Fibroblast of pulmonary artery (primary cell): ENCODE data around the gene KRT77.

Experiments used
- DNase-seq: peaks from one replicate; pipeline ENCODE4 v3.0.0-alpha.2; 2010; ENCODE audit warnings: low read depth
- H3K4me3 ChIP-seq: replicated peaks from 2 replicates; pipeline ENCODE4 v1.5.1; 2011; ENCODE audit warnings: low read depth, mild to moderate bottlenecking, control low read depth, low read length, moderate library complexity
- TF ChIP-seq, protein P1 (sequence below): IDR thresholded peaks from 2 replicates; pipeline ENCODE4 v1.5.1; 2011; ENCODE audit warnings: mild to moderate bottlenecking, control low read depth, low read length, inconsistent platforms; ENCODE audit errors: missing control alignments

The KRT77 gene

DNA sequence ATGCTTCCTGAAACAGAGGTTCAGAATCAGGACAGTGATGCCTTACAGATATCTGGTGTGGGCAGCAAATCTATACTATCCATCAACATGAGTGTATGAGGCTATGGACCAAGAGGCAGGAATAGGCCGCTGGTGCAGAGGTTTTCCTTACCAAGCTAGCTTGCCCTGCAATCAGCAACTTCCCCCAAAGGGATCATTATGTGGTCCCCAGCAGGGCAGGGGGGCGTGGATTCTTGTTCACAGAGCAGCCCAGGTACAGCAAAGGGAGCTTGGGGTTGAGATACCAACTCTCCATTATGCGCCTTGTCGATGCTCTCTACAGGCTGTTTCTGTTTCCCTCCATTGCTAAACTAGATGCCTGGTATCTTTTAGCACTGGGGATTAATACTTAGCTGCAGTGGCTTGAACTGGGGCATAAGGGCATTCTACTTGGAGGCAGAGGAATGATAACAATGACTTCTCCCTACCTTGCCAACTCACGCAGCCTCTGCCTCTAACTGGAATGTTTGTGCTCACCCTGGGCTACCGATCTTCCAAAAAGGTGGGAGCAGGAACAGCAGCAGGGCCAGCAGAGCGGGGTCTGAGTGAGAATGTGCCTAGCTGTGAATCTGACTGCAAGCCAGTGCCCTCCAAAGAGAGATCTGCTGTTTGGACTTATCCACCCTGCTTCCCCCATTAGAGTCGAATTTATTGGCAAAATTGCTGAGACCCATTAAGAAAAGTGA is 12.8 kb downstream of the KRT77 start:
- no peak for DNase-seq
- TF ChIP-seq, protein P1, sequence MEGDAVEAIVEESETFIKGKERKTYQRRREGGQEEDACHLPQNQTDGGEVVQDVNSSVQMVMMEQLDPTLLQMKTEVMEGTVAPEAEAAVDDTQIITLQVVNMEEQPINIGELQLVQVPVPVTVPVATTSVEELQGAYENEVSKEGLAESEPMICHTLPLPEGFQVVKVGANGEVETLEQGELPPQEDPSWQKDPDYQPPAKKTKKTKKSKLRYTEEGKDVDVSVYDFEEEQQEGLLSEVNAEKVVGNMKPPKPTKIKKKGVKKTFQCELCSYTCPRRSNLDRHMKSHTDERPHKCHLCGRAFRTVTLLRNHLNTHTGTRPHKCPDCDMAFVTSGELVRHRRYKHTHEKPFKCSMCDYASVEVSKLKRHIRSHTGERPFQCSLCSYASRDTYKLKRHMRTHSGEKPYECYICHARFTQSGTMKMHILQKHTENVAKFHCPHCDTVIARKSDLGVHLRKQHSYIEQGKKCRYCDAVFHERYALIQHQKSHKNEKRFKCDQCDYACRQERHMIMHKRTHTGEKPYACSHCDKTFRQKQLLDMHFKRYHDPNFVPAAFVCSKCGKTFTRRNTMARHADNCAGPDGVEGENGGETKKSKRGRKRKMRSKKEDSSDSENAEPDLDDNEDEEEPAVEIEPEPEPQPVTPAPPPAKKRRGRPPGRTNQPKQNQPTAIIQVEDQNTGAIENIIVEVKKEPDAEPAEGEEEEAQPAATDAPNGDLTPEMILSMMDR, result no peak
- H3K4me3 ChIP-seq, result no peak overlapping the region

DNA sequence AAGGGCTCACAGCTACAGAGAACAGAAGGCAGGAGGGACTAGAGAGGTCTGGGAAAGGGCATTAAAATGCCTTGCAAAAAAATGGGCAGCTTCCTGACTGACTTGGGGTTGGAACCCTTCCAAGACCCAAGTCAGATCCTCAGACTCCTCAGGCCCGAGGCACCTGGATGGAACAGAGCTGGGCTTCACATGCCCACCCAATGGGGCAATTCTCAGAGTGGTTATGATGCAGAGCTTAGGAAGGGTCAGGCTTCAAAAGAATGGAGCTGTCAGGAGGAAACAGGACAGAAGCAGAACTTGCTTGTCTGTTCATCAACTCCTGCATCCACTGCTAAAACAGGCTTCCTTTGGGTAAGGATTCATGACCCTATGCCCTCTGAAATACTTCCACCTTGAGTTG is 13.4 kb downstream of the KRT77 start:
- no peak for DNase-seq
- TF ChIP-seq, protein P1, result no peak
- no peak overlapping the region for H3K4me3 ChIP-seq

DNA sequence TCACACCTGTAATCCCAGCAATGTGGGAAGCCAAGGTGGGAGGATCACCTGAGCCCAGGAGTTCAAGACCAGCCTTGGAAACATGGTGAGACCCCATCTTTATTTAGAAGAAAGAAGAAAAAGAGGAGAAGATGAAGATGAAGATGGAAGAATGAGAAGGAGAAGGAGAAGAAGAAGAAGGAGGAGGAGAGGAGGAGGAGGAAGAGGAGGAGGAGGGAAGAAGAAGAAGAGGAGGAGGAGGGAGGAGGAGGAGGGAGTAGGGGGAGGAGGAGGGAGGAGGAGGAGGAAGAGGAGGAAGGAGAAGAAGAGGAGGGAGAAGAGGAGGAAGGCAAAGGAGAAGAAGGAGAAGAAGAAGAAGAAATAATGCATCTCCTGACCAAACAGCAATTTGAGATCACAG is 14.1 kb downstream of the KRT77 start:
- TF ChIP-seq, protein P1, result no peak
- DNase-seq, result no peak
- H3K4me3 ChIP-seq, result no peak overlapping the region

DNA sequence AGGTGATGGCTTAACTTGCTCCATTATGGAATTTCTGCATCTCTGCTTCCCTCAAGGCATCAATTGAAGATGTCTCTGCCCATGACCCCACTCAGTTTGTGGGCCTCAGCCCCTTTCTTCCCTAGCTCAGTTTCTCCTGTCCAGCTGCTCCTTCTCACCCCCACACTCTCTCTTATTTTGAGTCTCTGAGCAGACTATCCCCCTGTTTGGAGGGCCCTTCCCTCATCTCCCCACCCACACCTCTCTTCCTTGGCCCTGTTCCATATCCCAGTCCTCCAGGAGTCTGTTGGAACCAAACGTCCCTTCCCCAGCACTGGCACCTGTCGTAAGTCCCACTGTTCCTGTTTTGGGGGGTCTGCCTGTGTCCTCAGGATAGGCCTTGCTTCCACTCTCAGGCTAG is 14.8 kb downstream of the KRT77 start:
- TF ChIP-seq, protein P1, result no peak
- no peak for DNase-seq
- H3K4me3 ChIP-seq, result no peak overlapping the region

DNA sequence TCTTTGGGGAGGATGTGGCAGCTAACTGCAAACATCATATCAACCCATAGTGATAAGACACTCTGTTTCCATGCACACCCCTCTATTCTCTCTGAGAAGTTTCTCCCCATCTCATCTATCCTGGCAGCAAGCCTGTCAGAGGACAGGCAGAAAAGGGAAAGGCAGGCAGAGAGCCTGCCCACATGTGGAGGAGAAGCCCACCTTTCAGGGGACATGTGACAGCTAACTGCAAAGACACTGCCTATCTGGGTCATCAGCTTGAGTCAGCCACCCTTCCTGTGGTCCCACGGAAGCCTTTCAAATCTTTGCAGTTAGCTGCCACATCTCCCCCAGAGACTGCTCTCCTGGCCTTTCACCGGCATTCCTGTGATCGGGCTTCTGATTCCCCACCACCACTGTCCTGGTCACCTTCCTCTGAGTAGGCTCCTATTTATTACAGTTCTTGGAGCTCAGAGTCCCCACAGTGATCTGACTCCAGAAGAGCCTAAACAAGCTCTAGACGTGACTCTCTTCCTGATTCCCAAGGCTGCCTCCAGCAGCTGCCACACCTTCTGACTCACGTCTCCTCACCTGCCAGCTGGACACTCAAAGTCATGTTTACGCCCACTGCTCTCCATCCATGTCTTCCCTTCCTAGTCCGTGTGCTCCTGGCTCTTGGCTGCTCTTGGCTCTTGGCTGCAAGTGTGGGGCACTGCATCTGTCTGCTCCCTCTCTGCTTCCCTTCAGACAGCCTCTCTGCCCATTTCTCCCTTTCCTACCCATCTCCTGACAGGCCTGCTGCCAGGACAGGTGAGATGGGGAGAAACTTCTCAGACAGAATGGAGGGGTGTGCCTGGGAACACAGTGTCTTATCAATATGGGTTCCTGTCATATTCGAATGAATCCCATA is 15.6 kb downstream of the KRT77 start:
- H3K4me3 ChIP-seq, result no peak overlapping the region
- DNase-seq, result no peak
- TF ChIP-seq, protein P1, result no peak

DNA sequence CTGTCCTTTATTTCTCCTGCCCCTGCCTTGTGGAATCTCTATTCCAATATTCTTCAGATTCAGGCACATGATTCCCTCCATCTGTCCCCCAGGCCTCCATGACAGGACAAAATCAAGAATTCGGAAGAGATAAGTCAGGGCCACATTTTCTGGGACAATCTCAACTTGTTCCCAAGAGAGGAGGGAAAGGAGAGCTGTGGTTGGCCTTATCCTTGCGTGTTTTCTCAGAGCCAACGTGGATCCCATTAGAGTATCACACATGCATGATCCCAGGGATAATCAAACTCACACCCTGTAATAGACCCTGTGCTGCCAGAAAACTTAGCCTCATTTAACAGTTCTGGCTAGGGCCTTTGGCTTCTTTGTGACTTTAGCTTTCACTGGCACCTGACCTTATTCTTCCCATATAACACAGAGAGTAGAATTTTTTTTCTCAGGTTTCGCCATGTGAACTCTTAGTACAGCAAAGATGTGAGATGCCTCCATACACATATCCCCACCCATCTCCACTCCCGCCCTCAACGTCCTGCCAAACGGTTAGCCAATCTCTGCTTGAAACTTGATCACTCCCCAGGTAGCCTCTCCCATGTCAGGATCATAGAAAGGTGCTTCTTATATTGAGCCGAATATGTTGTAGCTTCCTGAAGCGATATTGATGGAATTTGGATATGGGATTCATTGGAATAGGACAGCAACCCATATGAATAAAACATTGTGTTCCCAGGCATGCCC is 16.4 kb downstream of the KRT77 start:
- no peak overlapping the region for H3K4me3 ChIP-seq
- TF ChIP-seq, protein P1, result no peak
- no peak for DNase-seq
